Measurements from ENCODE around the gene TMUB1.

DNA sequence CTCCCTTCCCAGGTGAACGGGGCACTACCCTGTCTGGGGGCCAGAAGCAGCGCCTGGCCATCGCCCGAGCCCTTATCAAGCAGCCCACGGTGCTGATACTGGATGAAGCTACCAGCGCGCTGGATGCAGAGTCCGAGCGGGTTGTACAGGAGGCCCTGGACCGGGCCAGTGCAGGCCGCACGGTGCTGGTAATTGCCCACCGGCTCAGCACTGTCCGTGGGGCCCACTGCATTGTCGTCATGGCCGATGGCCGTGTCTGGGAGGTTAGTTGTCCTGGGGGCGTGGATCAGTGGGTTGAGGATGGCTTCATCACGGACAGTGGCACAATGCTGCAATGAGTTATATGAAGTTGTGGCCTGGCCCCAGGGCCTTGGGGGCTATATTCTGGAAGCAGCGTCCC, 39.3 kb downstream of the TMUB1 start:
- TF ChIP-seq, protein P1, sequence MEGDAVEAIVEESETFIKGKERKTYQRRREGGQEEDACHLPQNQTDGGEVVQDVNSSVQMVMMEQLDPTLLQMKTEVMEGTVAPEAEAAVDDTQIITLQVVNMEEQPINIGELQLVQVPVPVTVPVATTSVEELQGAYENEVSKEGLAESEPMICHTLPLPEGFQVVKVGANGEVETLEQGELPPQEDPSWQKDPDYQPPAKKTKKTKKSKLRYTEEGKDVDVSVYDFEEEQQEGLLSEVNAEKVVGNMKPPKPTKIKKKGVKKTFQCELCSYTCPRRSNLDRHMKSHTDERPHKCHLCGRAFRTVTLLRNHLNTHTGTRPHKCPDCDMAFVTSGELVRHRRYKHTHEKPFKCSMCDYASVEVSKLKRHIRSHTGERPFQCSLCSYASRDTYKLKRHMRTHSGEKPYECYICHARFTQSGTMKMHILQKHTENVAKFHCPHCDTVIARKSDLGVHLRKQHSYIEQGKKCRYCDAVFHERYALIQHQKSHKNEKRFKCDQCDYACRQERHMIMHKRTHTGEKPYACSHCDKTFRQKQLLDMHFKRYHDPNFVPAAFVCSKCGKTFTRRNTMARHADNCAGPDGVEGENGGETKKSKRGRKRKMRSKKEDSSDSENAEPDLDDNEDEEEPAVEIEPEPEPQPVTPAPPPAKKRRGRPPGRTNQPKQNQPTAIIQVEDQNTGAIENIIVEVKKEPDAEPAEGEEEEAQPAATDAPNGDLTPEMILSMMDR (IDR thresholded peaks at IDR 0.05; ENCODE audit: poor library complexity) = no peak
- TF ChIP-seq EZH2 (IDR thresholded peaks at IDR 0.05; ENCODE audit: borderline replicate concordance) (no peak), EZH2phosphoT487 (IDR thresholded peaks at IDR 0.05; ENCODE audit: low read depth, severe bottlenecking, unreplicated experiment) (no peak)

Measured in hepatocyte (in vitro differentiated cells).